ENCODE results near the gene UBXN2A. TPM values are rescaled to one million over a fixed set of nuclear protein-coding genes. Genes with fewer than 3 reads are reported as not detected.

The UBXN2A gene
- 10 to 100 TPM; 11.8 to 12.2 TPM for total RNA-seq

GRCh38 chr2:23939987-23940717 is at the start of gene UBXN2A:
Gene UBXN2A, plus strand, starts transcription at chr2:23940463. Its CDS starts 17,852 bp downstream, at chr2:23958315.
- H3K4me1 Mint-ChIP-seq (ENCODE audit: low read depth) = peaks cover 20% of the 10 kb centered on the region
- ChIA-PET CTCF (interaction anchor here (1.1 to 4.3 kb wide), 4 partner anchors 13 to 144 kb away, joined by 3 to 57 read pairs (median 10); partner anchors contain the start of genes ATAD2B, SF3B6 and TP53I3), POLR2A (interaction anchor here (0.7 to 5.8 kb wide), 8 partner anchors 9 to 1132 kb away, joined by 3 to 116 read pairs (median 4); partner anchors contain the start of genes ATAD2B and WDCP)
- H3K9me3 Mint-ChIP-seq = no peaks in the 10 kb centered on the region
- intact Hi-C loops (cut with micrococcal nuclease) = loop anchor here (1.0 to 5.0 kb wide), 4 partner anchors 13 to 137 kb away; partner anchors contain the start of genes ATAD2B, SF3B6 and WDCP
- DNase-seq = peak; percentile 79
- H3K4me3 Mint-ChIP-seq = peak within 1 kb of the TSS; percentile 86
- H3K27ac Mint-ChIP-seq = peak within 1 kb of the TSS; percentile 82
- H3K27me3 Mint-ChIP-seq = peaks cover 5% of the 10 kb centered on the region
- peaks cover 2% of the 10 kb centered on the region for H3K36me3 Mint-ChIP-seq

DNA sequence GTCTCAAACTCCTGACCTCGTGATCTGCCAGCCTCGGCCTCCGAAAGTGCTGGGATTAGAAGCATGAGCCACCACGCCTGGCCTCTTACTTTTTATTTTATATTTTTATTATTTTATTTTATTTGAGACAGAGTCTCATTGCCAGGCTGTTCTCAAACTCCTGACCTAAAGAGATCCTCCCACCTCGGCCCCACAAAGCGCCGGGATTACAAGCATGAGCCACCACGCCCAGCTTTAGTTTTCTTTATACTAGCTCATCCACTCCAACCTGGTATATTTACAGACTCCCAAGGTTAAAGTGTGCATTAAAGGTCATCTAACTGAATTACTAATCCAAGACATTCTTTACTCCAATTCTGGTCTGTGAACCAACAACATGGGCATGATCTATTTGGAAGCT is 40.1 kb upstream of the UBXN2A start:
- Mint-ChIP-seq H3K4me3 (no peak overlapping the region), H3K4me1 (ENCODE audit: low read depth) (peaks cover 31% of the 10 kb centered on the region), H3K9me3 (no peaks in the 10 kb centered on the region), H3K27me3 (no peaks in the 10 kb centered on the region), H3K27ac (no peak overlapping the region), H3K36me3 (no peaks in the 10 kb centered on the region)
- ChIA-PET CTCF (interaction anchor here (1.1 to 2.1 kb wide), 2 partner anchors 27 to 184 kb away, joined by 4 to 9 read pairs; partner anchors contain the start of genes ATAD2B and TP53I3), POLR2A (interaction anchor here (1.0 kb wide), 1 partner anchor 26 kb away, joined by 4 read pairs; no protein-coding TSS in a partner anchor)
- intact Hi-C loops (cut with micrococcal nuclease) = no loop called here
- no peak for DNase-seq

- Mint-ChIP-seq H3K4me1 (ENCODE audit: low read depth) (peaks cover 34% of the 10 kb centered on the region), H3K36me3 (no peaks in the 10 kb centered on the region), H3K4me3 (no peak overlapping the region), H3K27ac (no peak overlapping the region), H3K27me3 (no peaks in the 10 kb centered on the region), H3K9me3 (no peaks in the 10 kb centered on the region)
- DNase-seq = peak; percentile 20
- ChIA-PET CTCF (interaction anchor here (0.7 to 2.1 kb wide), 2 partner anchors 25 to 27 kb away, joined by 3 to 9 read pairs; partner anchors contain the start of gene ATAD2B), POLR2A (interaction anchor here (0.5 to 1.0 kb wide), 2 partner anchors 25 to 121 kb away, joined by 3 to 4 read pairs; no protein-coding TSS in a partner anchor)
- intact Hi-C loops (cut with micrococcal nuclease) = no loop called here
These were observed 39.5 kb upstream of the UBXN2A start for GRCh38 chr2:23900541-23901322.

GRCh38 chr2:23901966-23902846 is 38.1 kb upstream of the UBXN2A start:
- Mint-ChIP-seq H3K9me3 (no peaks in the 10 kb centered on the region), H3K27me3 (no peaks in the 10 kb centered on the region), H3K36me3 (no peaks in the 10 kb centered on the region), H3K4me3 (no peak overlapping the region), H3K27ac (no peak overlapping the region), H3K4me1 (ENCODE audit: low read depth) (peaks cover 36% of the 10 kb centered on the region)
- DNase-seq = no peak
- CTCF ChIA-PET = no interaction called here
- intact Hi-C loops (cut with micrococcal nuclease) = no loop called here
- POLR2A ChIA-PET = no interaction called here

DNA sequence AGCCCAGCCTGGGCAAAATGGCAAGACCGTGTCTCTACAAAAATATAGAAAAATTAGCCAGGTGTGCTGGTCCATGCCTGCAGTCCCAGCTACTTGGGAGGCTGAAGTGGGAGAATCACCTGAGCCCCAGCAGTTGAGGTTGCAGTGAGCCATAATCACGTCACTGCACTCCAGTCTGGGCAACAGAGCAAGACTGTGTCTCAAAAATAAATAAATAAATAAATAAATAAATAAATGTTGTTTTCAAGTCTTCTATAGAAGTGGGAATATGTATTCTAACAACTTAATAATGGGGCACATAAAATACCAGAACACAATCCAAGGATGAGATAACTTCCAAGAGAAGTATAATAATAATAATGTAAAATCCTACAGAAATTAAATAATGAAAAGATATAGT is 37.2 kb upstream of the UBXN2A start:
- no peaks in the 10 kb centered on the region for H3K27me3 Mint-ChIP-seq
- no peak overlapping the region for H3K27ac Mint-ChIP-seq
- no peaks in the 10 kb centered on the region for H3K36me3 Mint-ChIP-seq
- H3K4me1 Mint-ChIP-seq (ENCODE audit: low read depth) = peaks cover 36% of the 10 kb centered on the region
- ChIA-PET POLR2A (no interaction called here), CTCF (no interaction called here)
- no peaks in the 10 kb centered on the region for H3K9me3 Mint-ChIP-seq
- intact Hi-C loops (cut with micrococcal nuclease) = no loop called here
- DNase-seq = no peak
- H3K4me3 Mint-ChIP-seq = no peak overlapping the region

- H3K4me1 Mint-ChIP-seq (ENCODE audit: low read depth) = peaks cover 36% of the 10 kb centered on the region
- no peaks in the 10 kb centered on the region for H3K27me3 Mint-ChIP-seq
- no peak overlapping the region for H3K27ac Mint-ChIP-seq
- no peak overlapping the region for H3K4me3 Mint-ChIP-seq
- no peak for DNase-seq
- CTCF ChIA-PET = interaction anchor here (1.5 to 2.8 kb wide), 2 partner anchors 21 to 79 kb away, joined by 3 to 8 read pairs; no protein-coding TSS in a partner anchor
- POLR2A ChIA-PET = no interaction called here
- intact Hi-C loops (cut with micrococcal nuclease) = no loop called here
- H3K9me3 Mint-ChIP-seq = no peaks in the 10 kb centered on the region
- H3K36me3 Mint-ChIP-seq = no peaks in the 10 kb centered on the region
These were observed 36.0 kb upstream of the UBXN2A start for GRCh38 chr2:23904215-23904614.

- peaks cover 36% of the 10 kb centered on the region for H3K4me1 Mint-ChIP-seq (ENCODE audit: low read depth)
- ChIA-PET CTCF (interaction anchor here (1.5 to 2.8 kb wide), 2 partner anchors 21 to 80 kb away, joined by 3 to 8 read pairs; no protein-coding TSS in a partner anchor), POLR2A (no interaction called here)
- DNase-seq = no peak
- H3K36me3 Mint-ChIP-seq = no peaks in the 10 kb centered on the region
- H3K27me3 Mint-ChIP-seq = no peaks in the 10 kb centered on the region
- intact Hi-C loops (cut with micrococcal nuclease) = no loop called here
- H3K27ac Mint-ChIP-seq = no peak overlapping the region
- H3K4me3 Mint-ChIP-seq = no peak overlapping the region
- no peaks in the 10 kb centered on the region for H3K9me3 Mint-ChIP-seq
These were observed 35.6 kb upstream of the UBXN2A start for GRCh38 chr2:23904692-23905091.

DNA sequence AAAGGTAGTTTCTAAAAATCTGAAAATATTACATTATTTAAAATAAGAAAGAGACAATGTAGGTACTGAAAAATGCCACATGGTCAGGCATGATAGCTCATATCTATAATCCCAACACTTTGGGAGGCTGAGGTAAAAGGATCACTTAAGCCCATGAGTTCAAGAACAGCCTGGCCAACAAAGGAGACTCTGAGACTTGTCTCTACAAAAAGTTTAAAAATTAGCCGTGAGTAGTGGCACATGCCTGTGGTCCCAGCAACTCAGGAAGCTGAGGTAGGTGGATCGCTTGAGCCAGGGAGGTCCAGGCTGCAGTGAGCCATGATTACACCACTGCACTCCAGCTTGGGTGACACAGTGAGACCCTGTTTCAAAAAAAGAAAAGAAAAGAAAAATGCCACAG is 35.1 kb upstream of the UBXN2A start:
- H3K36me3 Mint-ChIP-seq = no peaks in the 10 kb centered on the region
- H3K4me3 Mint-ChIP-seq = no peak overlapping the region
- DNase-seq = no peak
- no peaks in the 10 kb centered on the region for H3K27me3 Mint-ChIP-seq
- H3K9me3 Mint-ChIP-seq = no peaks in the 10 kb centered on the region
- ChIA-PET POLR2A (no interaction called here), CTCF (interaction anchor here (1.5 to 2.8 kb wide), 2 partner anchors 20 to 80 kb away, joined by 3 to 8 read pairs; no protein-coding TSS in a partner anchor)
- intact Hi-C loops (cut with micrococcal nuclease) = no loop called here
- H3K4me1 Mint-ChIP-seq (ENCODE audit: low read depth) = peaks cover 36% of the 10 kb centered on the region
- H3K27ac Mint-ChIP-seq = no peak overlapping the region

- CTCF ChIA-PET = interaction anchor here (1.3 kb wide), 1 partner anchor 15 kb away, joined by 3 read pairs; the partner anchor contains the start of gene ATAD2B
- Mint-ChIP-seq H3K4me1 (ENCODE audit: low read depth) (peaks cover 22% of the 10 kb centered on the region), H3K36me3 (no peaks in the 10 kb centered on the region), H3K4me3 (no peak overlapping the region), H3K27ac (no peak overlapping the region), H3K9me3 (no peaks in the 10 kb centered on the region), H3K27me3 (no peaks in the 10 kb centered on the region)
- POLR2A ChIA-PET = no interaction called here
- intact Hi-C loops (cut with micrococcal nuclease) = no loop called here
- DNase-seq = no peak
These were observed 28.2 kb upstream of the UBXN2A start for GRCh38 chr2:23912054-23912453.

DNA sequence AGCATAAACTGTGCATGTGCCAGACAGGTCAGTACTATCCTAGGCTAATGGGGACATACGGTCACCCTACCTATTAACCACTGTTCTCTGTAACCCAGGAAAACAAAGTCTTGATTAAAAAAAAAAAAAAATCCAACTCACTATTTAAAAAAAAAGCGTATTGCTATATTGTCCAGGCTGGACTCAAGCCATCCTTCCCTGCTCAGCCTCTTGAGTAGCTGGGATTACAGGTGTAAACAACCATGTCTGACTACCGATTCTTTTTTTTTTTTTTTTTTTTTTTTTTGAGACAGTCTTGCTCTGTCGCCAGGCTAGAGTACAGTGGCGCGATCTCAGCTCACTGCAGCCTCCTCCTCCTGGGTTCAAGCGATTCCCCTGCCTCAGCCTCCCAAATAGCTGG is 24.9 kb upstream of the UBXN2A start:
- ChIA-PET CTCF (interaction anchor here (1.0 kb wide), 1 partner anchor 17 kb away, joined by 3 read pairs; no protein-coding TSS in a partner anchor), POLR2A (interaction anchor here (0.6 kb wide), 2 partner anchors 16 to 644 kb away, joined by 3 to 5 read pairs; no protein-coding TSS in a partner anchor)
- Mint-ChIP-seq H3K4me1 (ENCODE audit: low read depth) (peaks cover 42% of the 10 kb centered on the region), H3K27me3 (no peaks in the 10 kb centered on the region), H3K9me3 (no peaks in the 10 kb centered on the region), H3K4me3 (no peak overlapping the region), H3K27ac (no peak overlapping the region), H3K36me3 (no peaks in the 10 kb centered on the region)
- intact Hi-C loops (cut with micrococcal nuclease) = no loop called here
- DNase-seq = no peak

DNA sequence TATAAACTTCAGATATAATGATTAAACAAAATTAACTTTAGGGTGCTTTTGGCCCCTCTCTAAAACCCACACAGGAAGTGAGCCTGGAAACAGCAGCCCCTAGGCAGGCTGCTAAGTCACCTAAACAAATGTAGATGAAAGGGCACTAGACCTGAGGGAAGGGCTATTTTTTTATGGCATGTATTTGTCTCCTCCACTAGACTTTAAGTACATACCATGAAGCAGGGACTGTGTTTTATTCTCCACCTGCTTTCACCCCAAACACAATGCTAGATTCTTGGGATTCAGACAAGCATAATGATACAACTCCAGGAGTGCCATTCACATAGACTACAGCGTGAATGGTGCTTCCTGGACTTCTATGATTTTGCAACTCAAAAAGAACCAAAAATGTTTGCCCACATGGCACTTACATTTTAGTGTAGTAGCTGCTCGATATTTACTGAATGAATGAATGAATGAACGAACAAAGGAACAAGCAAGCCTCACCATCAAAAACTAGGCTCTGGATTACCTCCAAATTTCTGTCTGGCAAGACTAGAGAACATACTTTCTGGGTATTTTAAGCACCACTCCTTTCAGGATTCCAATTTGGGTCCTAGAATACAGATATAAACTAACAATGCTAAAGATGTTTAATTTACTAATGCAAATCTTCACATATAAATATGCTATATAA is 23.4 kb upstream of the UBXN2A start:
- POLR2A ChIA-PET = interaction anchor here (1.0 kb wide), 1 partner anchor 9 kb away, joined by 3 read pairs; no protein-coding TSS in a partner anchor
- Mint-ChIP-seq H3K36me3 (no peaks in the 10 kb centered on the region), H3K9me3 (no peaks in the 10 kb centered on the region), H3K4me1 (ENCODE audit: low read depth) (peaks cover 45% of the 10 kb centered on the region), H3K4me3 (no peak overlapping the region), H3K27me3 (no peaks in the 10 kb centered on the region), H3K27ac (no peak overlapping the region)
- intact Hi-C loops (cut with micrococcal nuclease) = no loop called here
- CTCF ChIA-PET = no interaction called here
- no peak for DNase-seq

Data from activated CD4-positive, alpha-beta memory T cell treated with anti-CD3 and anti-CD28 coated beads for 36 hours (primary cell).